ENCODE measurements around the gene ZBTB4.

DNA sequence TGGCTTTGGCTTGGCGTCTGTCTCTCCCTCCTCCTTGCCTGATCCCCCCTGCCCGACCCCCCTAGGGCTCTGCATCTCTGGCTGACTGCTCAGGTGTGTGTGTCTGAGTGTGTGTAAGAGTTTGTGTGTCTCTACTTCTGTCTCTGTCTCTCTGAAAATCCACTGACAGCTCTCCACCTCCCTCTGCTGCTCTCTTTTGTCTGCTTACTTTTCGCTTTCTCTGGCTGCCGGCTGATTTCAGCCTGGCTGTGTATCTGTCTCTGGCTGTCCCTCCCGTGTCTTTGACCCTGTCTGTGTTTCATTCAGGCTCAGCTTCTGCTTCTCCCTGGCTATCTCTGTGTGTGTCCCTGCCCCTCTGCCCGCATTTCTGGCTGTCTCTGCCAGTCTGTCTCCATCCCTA is 63.1 kb downstream of the ZBTB4 start:
- TF ChIP-seq, protein P1, sequence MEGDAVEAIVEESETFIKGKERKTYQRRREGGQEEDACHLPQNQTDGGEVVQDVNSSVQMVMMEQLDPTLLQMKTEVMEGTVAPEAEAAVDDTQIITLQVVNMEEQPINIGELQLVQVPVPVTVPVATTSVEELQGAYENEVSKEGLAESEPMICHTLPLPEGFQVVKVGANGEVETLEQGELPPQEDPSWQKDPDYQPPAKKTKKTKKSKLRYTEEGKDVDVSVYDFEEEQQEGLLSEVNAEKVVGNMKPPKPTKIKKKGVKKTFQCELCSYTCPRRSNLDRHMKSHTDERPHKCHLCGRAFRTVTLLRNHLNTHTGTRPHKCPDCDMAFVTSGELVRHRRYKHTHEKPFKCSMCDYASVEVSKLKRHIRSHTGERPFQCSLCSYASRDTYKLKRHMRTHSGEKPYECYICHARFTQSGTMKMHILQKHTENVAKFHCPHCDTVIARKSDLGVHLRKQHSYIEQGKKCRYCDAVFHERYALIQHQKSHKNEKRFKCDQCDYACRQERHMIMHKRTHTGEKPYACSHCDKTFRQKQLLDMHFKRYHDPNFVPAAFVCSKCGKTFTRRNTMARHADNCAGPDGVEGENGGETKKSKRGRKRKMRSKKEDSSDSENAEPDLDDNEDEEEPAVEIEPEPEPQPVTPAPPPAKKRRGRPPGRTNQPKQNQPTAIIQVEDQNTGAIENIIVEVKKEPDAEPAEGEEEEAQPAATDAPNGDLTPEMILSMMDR (conservative IDR thresholded peaks at IDR 0.05 in 1 of 2, IDR thresholded peaks at IDR 0.05 in 1 of 2; ENCODE audit: extremely low read depth in 1 of 2, insufficient read depth in 1 of 2, low read depth in 1 of 2, low read length in 2 of 2) = peak in 1 of 2 donors; percentile 29
- TF ChIP-seq EZH2 (IDR thresholded peaks at IDR 0.05; ENCODE audit: borderline replicate concordance, low read length) = no peak
